ENCODE results near the gene CTU1. TPM values are rescaled to one million over a fixed set of nuclear protein-coding genes. Genes with fewer than 3 reads are reported as not detected.

CTU1 gene
- total RNA-seq, 2 experiments from 2014 or later = 8.3 to 13.3 TPM

- H2AFZ ChIP-seq (ENCODE audit: low read length) = no peak overlapping the region
- no peak overlapping the region for H3K4me2 ChIP-seq (ENCODE audit: low read length)
- no peaks in the 10 kb centered on the region for H3K4me1 ChIP-seq (ENCODE audit: insufficient read depth, low read length, poor library complexity, severe bottlenecking)
- no peaks in the 10 kb centered on the region for H4K20me1 ChIP-seq (ENCODE audit: insufficient read depth, low read length)
- no peaks in the 10 kb centered on the region for H3K79me2 ChIP-seq (ENCODE audit: insufficient read depth, low read depth, low read length)
- no peaks in the 10 kb centered on the region for H3K36me3 ChIP-seq (ENCODE audit: insufficient read depth, low read length)
- H3K9me2 ChIP-seq (ENCODE audit: insufficient read depth, low read length) = no peaks in the 10 kb centered on the region
- no peak for TF ChIP-seq EZH2phosphoT487 (IDR thresholded peaks at IDR 0.05; ENCODE audit: borderline replicate concordance, low read depth, low read length)
- TF ChIP-seq, protein P1, sequence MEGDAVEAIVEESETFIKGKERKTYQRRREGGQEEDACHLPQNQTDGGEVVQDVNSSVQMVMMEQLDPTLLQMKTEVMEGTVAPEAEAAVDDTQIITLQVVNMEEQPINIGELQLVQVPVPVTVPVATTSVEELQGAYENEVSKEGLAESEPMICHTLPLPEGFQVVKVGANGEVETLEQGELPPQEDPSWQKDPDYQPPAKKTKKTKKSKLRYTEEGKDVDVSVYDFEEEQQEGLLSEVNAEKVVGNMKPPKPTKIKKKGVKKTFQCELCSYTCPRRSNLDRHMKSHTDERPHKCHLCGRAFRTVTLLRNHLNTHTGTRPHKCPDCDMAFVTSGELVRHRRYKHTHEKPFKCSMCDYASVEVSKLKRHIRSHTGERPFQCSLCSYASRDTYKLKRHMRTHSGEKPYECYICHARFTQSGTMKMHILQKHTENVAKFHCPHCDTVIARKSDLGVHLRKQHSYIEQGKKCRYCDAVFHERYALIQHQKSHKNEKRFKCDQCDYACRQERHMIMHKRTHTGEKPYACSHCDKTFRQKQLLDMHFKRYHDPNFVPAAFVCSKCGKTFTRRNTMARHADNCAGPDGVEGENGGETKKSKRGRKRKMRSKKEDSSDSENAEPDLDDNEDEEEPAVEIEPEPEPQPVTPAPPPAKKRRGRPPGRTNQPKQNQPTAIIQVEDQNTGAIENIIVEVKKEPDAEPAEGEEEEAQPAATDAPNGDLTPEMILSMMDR (conservative IDR thresholded peaks at IDR 0.05; ENCODE audit: low read length) = no peak
- POLR2A ChIA-PET = no interaction called here
- no peak for DNase-seq (ENCODE audit: low spot score)
- CTCF ChIA-PET (ENCODE audit: unreplicated experiment) = no interaction called here
- H3K4me3 ChIP-seq (ENCODE audit: low read depth, low read length, poor library complexity, severe bottlenecking) = no peak overlapping the region
- no peak overlapping the region for H3K27ac ChIP-seq (ENCODE audit: low read depth, low read length, poor library complexity, severe bottlenecking)
- intact Hi-C loops (cut with micrococcal nuclease; ENCODE audit: unreplicated experiment) = no loop called here
- H3K9me3 ChIP-seq (ENCODE audit: low read length) = no peaks in the 10 kb centered on the region
- BruUV-seq (replicated peaks) = no TSS peak
These were observed 23.7 kb downstream of the CTU1 start for GRCh38 chr19:51084505-51084904.

DNA sequence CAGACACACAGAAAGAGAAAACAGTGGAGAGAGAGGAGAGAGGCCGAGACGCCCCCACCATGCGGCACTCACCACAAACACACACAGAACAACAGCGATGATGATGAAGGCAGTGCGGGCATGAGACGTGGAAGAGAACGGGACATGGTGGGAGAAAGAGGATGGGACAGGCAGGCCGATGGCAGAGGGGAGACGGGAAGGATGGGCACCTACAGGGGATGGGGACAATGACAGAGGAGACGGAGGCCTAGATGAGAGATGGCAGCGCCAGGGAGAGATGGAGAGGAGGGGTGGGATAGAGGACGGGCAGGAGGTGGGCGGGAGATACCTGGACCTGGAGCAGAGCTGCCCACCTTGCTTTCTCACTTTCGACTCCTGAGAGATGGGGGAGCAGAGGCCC, 24.4 kb downstream of the CTU1 start:
- Histone ChIP-seq H3K4me1 (ENCODE audit: insufficient read depth, low read length, poor library complexity, severe bottlenecking) (no peaks in the 10 kb centered on the region), H2AFZ (ENCODE audit: low read length) (no peak overlapping the region), H4K20me1 (ENCODE audit: insufficient read depth, low read length) (no peaks in the 10 kb centered on the region), H3K36me3 (ENCODE audit: insufficient read depth, low read length) (no peaks in the 10 kb centered on the region), H3K79me2 (ENCODE audit: insufficient read depth, low read depth, low read length) (no peaks in the 10 kb centered on the region), H3K9me3 (ENCODE audit: low read length) (no peaks in the 10 kb centered on the region), H3K4me2 (ENCODE audit: low read length) (no peak overlapping the region), H3K27ac (ENCODE audit: low read depth, low read length, poor library complexity, severe bottlenecking) (no peak overlapping the region), H3K9me2 (ENCODE audit: insufficient read depth, low read length) (no peaks in the 10 kb centered on the region), H3K4me3 (ENCODE audit: low read depth, low read length, poor library complexity, severe bottlenecking) (no peak overlapping the region)
- BruUV-seq (replicated peaks) = no TSS peak
- ChIA-PET CTCF (ENCODE audit: unreplicated experiment) (no interaction called here), POLR2A (no interaction called here)
- TF ChIP-seq, protein P1 (conservative IDR thresholded peaks at IDR 0.05; ENCODE audit: low read length) = no peak
- TF ChIP-seq EZH2phosphoT487 (IDR thresholded peaks at IDR 0.05; ENCODE audit: borderline replicate concordance, low read depth, low read length) = no peak
- intact Hi-C loops (cut with micrococcal nuclease; ENCODE audit: unreplicated experiment) = no loop called here
- DNase-seq (ENCODE audit: low spot score) = no peak

GRCh38 chr19:51083181-51083580, 25.0 kb downstream of the CTU1 start:
- no peak overlapping the region for H3K4me2 ChIP-seq (ENCODE audit: low read length)

More at GRCh38 chr19:51083181-51083580, 25.0 kb downstream of the CTU1 start:
- no peak for DNase-seq (ENCODE audit: low spot score)
- no TSS peak for BruUV-seq (replicated peaks)
- Histone ChIP-seq H3K9me3 (ENCODE audit: low read length) (no peaks in the 10 kb centered on the region), H3K4me1 (ENCODE audit: insufficient read depth, low read length, poor library complexity, severe bottlenecking) (no peaks in the 10 kb centered on the region), H2AFZ (ENCODE audit: low read length) (no peak overlapping the region), H3K79me2 (ENCODE audit: insufficient read depth, low read depth, low read length) (no peaks in the 10 kb centered on the region), H3K27ac (ENCODE audit: low read depth, low read length, poor library complexity, severe bottlenecking) (no peak overlapping the region), H3K4me3 (ENCODE audit: low read depth, low read length, poor library complexity, severe bottlenecking) (no peak overlapping the region), H4K20me1 (ENCODE audit: insufficient read depth, low read length) (no peaks in the 10 kb centered on the region), H3K9me2 (ENCODE audit: insufficient read depth, low read length) (no peaks in the 10 kb centered on the region), H3K36me3 (ENCODE audit: insufficient read depth, low read length) (no peaks in the 10 kb centered on the region)
- intact Hi-C loops (cut with micrococcal nuclease; ENCODE audit: unreplicated experiment) = no loop called here
- ChIA-PET CTCF (ENCODE audit: unreplicated experiment) (no interaction called here), POLR2A (no interaction called here)
- no peak for TF ChIP-seq EZH2phosphoT487 (IDR thresholded peaks at IDR 0.05; ENCODE audit: borderline replicate concordance, low read depth, low read length)
- TF ChIP-seq, protein P1 (conservative IDR thresholded peaks at IDR 0.05; ENCODE audit: low read length) = no peak
